ENCODE measurements around the gene APOA1. TPM values are rescaled to one million over a fixed set of nuclear protein-coding genes. Genes with fewer than 3 reads are reported as not detected.
"Not testable (repeated sequence)": the region's sequence is repeated elsewhere in the genome, so short reads cannot be mapped to it uniquely, and the experiment has no call there.

The APOA1 gene
- total RNA-seq, 1 donor from 2014 or later = 0.64 TPM

GRCh38 chr11:116813170-116813569 is 24.3 kb downstream of the APOA1 start:
- no peak for ATAC-seq

GRCh38 chr11:116812109-116812508 is 25.3 kb downstream of the APOA1 start:
- ATAC-seq = no peak

GRCh38 chr11:116811194-116811593 is 26.2 kb downstream of the APOA1 start:
- ATAC-seq = no peak

- peak; percentile 18 for ATAC-seq
Measured at GRCh38 chr11:116808262-116809175, 28.9 kb downstream of the APOA1 start.

- ATAC-seq = no peak
Measured at GRCh38 chr11:116807601-116808261, 29.7 kb downstream of the APOA1 start.

- no peak for ATAC-seq
Measured at GRCh38 chr11:116804001-116804400, 33.4 kb downstream of the APOA1 start.

GRCh38 chr11:116801662-116802061 is 35.8 kb downstream of the APOA1 start:
- not testable (repeated sequence) for ATAC-seq

- ATAC-seq = no peak
Measured at GRCh38 chr11:116800610-116801009, 36.8 kb downstream of the APOA1 start.

- no peak for ATAC-seq
Measured at GRCh38 chr11:116798368-116798767, 39.1 kb downstream of the APOA1 start.

- no peak for ATAC-seq
Measured at GRCh38 chr11:116797816-116798215, 39.6 kb downstream of the APOA1 start.

- ATAC-seq = no peak
Measured at GRCh38 chr11:116796548-116796947, 40.9 kb downstream of the APOA1 start.

- no peak for ATAC-seq
Measured at GRCh38 chr11:116794851-116795250, 42.6 kb downstream of the APOA1 start.

GRCh38 chr11:116793772-116794097 is 43.7 kb downstream of the APOA1 start:
- ATAC-seq = peak; percentile 35

- ATAC-seq = no peak
Measured at GRCh38 chr11:116792869-116793771, 44.3 kb downstream of the APOA1 start.

- no peak for ATAC-seq
Measured at GRCh38 chr11:116792144-116792868, 45.1 kb downstream of the APOA1 start.

- no peak for ATAC-seq
Measured at GRCh38 chr11:116791813-116792143, 45.6 kb downstream of the APOA1 start, which contains the start of gene APOA5. APOA5 (minus strand) TSS chr11:116791879; CDS start chr11:116791860, 19 bp downstream.

GRCh38 chr11:116791002-116791812 is 46.2 kb downstream of the APOA1 start:
- ATAC-seq = peak; percentile 57

GRCh38 chr11:116790167-116791001 is 47.0 kb downstream of the APOA1 start:
- no peak for ATAC-seq

- ATAC-seq = no peak
Measured at GRCh38 chr11:116788975-116789374, 48.4 kb downstream of the APOA1 start.

- ATAC-seq = no peak
Measured at GRCh38 chr11:116788534-116788933, 48.9 kb downstream of the APOA1 start.
